Lower leg skin (tissue), 4 donors: ENCODE results near the gene CAPSL. TPM values are rescaled to one million over a fixed set of nuclear protein-coding genes. Genes with fewer than 3 reads are reported as not detected.
"Not testable (repeated sequence)": the region's sequence is repeated elsewhere in the genome, so short reads cannot be mapped to it uniquely, and the experiment has no call there.

Experiments used
- DNase-seq, 2 donors: peaks; one replicate each; pipeline ENCODE4 v3.0.0-alpha.2; 2019; ENCODE audit warnings: low spot score in 2 of 2
- H3K4me3 ChIP-seq: fragments of 200-600 bp; sonication (generic); 2 replicates; pipeline ENCODE4 v1.5.1; 2017; ENCODE audit warnings: mild to moderate bottlenecking, low read depth; ENCODE audit not compliant: poor library complexity, severe bottlenecking
- CTCF ChIP-seq, 3 donors: fragments of 450-650 bp; IDR thresholded peaks; one replicate each; pipeline ENCODE4 v1.5.1; 2016; ENCODE audit warnings: antibody characterized with exemption in 3 of 3, mild to moderate bottlenecking in 3 of 3, moderate library complexity in 2 of 3
- POLR2A ChIP-seq, 2 donors: fragments of 450-650 bp; IDR thresholded peaks; one replicate each; pipeline ENCODE4 v1.6.1; 2016 to 2017; ENCODE audit warnings: antibody characterized with exemption in 2 of 2, mild to moderate bottlenecking in 1 of 2, moderate library complexity in 1 of 2
- WGBS, 2 donors: methylation state at CpG; one replicate each; pipeline ENCODE4 v1.1.5; 2018; 5-methylcytosine and 5-hydroxymethylcytosine counted together
- intact Hi-C: fragments of 100-400 bp; cut with DNase I; formaldehyde crosslinking; loops from one replicate; pipeline ENCODE4 v1.15.0; 2023; ENCODE audit warnings: low total_unique reads
- total RNA-seq, 4 donors: library from RNA; depleted of rRNA; stranded (reverse); fragments of >200 nt; gene quantifications; one replicate each; pipeline ENCODE4 v1.1.0, GENCODE V29; 2016

Gene CAPSL
- not detected for total RNA-seq

- intact Hi-C loops, result no loop called here
- TF ChIP-seq CTCF (IDR thresholded peaks at IDR 0.05) (no peak), POLR2A (IDR thresholded peaks at IDR 0.05) (no peak)
- no peak for DNase-seq
- H3K4me3 ChIP-seq, result no peak within 1 kb of the TSS
- 30 to 53% methylated on average over 2 of the region's 2 CpGs for WGBS, 2 donors
These were observed at the start of gene CAPSL for GRCh38 chr5:35938568-35939227. Gene CAPSL (minus strand): TSS chr5:35938622. CDS start chr5:35921120, 17,502 bp downstream.

GRCh38 chr5:35987776-35988175, 49.4 kb upstream of the CAPSL start:
- H3K4me3 ChIP-seq, result no peak overlapping the region
- TF ChIP-seq POLR2A (IDR thresholded peaks at IDR 0.05) (no peak), CTCF (IDR thresholded peaks at IDR 0.05) (no peak)
- WGBS, 2 donors, result 44 to 55% methylated on average over 3 of the region's 3 CpGs
- intact Hi-C loops, result no loop called here
- no peak for DNase-seq

GRCh38 chr5:35979715-35980114, 41.3 kb upstream of the CAPSL start:
- no peak for TF ChIP-seq POLR2A (IDR thresholded peaks at IDR 0.05)
- DNase-seq, result no peak
- H3K4me3 ChIP-seq, result no peak overlapping the region
- intact Hi-C loops, result no loop called here

- DNase-seq, intact Hi-C loops, H3K4me3 ChIP-seq: not testable (repeated sequence)
- 52 to 82% methylated on average over 3 of the region's 3 CpGs for WGBS, 2 donors
These were observed 38.4 kb upstream of the CAPSL start for GRCh38 chr5:35976859-35977258.

- TF ChIP-seq CTCF (IDR thresholded peaks at IDR 0.05) (no peak), POLR2A (IDR thresholded peaks at IDR 0.05) (no peak)
- intact Hi-C loops, result no loop called here
- no peak overlapping the region for H3K4me3 ChIP-seq
- no peak for DNase-seq
- WGBS, 2 donors, result 75 to 81% methylated on average over 4 of the region's 4 CpGs
These were observed 36.1 kb upstream of the CAPSL start for GRCh38 chr5:35974570-35974969.

- no peak for TF ChIP-seq CTCF (IDR thresholded peaks at IDR 0.05)
- no peak for TF ChIP-seq POLR2A (IDR thresholded peaks at IDR 0.05)
- WGBS, 2 donors, result 70 to 72% methylated on average over 5 of the region's 5 CpGs
- no peak for DNase-seq
- H3K4me3 ChIP-seq, result no peak overlapping the region
- intact Hi-C loops, result no loop called here
These were observed 33.4 kb upstream of the CAPSL start for GRCh38 chr5:35971878-35972210.

- 81 to 83% methylated on average over 4 of the region's 4 CpGs for WGBS, 2 donors
- no peak for DNase-seq
- no peak overlapping the region for H3K4me3 ChIP-seq
- TF ChIP-seq POLR2A (IDR thresholded peaks at IDR 0.05) (no peak), CTCF (IDR thresholded peaks at IDR 0.05) (no peak)
- intact Hi-C loops, result no loop called here
These were observed 32.9 kb upstream of the CAPSL start for GRCh38 chr5:35971186-35971877.
